ENCODE results near the gene MGAT5. TPM values are rescaled to one million over a fixed set of nuclear protein-coding genes. Genes with fewer than 3 reads are reported as not detected.

Gene MGAT5
- 24.3 and 42.6 TPM in 2 replicates for total RNA-seq (2012; rRNA removed)

GRCh38 chr2:134253804-134254203 lies at the start of gene MGAT5:
TSS of gene MGAT5 (plus strand) at chr2:134254072. CDS start at chr2:134254404, 332 bp downstream.
- peaks cover 6% of the 10 kb centered on the region for H3K4me1 ChIP-seq (ENCODE audit: control insufficient read depth, insufficient read depth, low read length)

GRCh38 chr2:134205087-134205486 lies 48.8 kb upstream of the MGAT5 start:
- Histone ChIP-seq H3K4me3 (ENCODE audit: low read length) (no peak overlapping the region), H3K9ac (ENCODE audit: low read depth, low read length) (no peak overlapping the region), H3K9me3 (replicated peaks; ENCODE audit: low read length) (no peaks in the 10 kb centered on the region), H3K27me3 (ENCODE audit: control insufficient read depth, insufficient read depth, low read length) (no peaks in the 10 kb centered on the region), H3K36me3 (ENCODE audit: insufficient read depth, low read length) (no peaks in the 10 kb centered on the region), H3K4me2 (ENCODE audit: low read length) (no peak overlapping the region), H3K4me1 (ENCODE audit: control insufficient read depth, insufficient read depth, low read length) (peaks cover 26% of the 10 kb centered on the region)

More at GRCh38 chr2:134253804-134254203, at the start of gene MGAT5:
- H3K4me2 ChIP-seq (ENCODE audit: low read length) = no peak within 1 kb of the TSS
- H3K36me3 ChIP-seq (ENCODE audit: insufficient read depth, low read length) = peaks cover 3% of the 10 kb centered on the region
- no peak within 1 kb of the TSS for H3K4me3 ChIP-seq (ENCODE audit: low read length)
- H3K9me3 ChIP-seq (replicated peaks; ENCODE audit: low read length) = no peaks in the 10 kb centered on the region
- no peaks in the 10 kb centered on the region for H3K27me3 ChIP-seq (ENCODE audit: control insufficient read depth, insufficient read depth, low read length)
- H3K9ac ChIP-seq (ENCODE audit: low read depth, low read length) = no peak within 1 kb of the TSS

GRCh38 chr2:134206031-134206430 lies 47.8 kb upstream of the MGAT5 start:
- Histone ChIP-seq H3K9me3 (replicated peaks; ENCODE audit: low read length) (no peaks in the 10 kb centered on the region), H3K27me3 (ENCODE audit: control insufficient read depth, insufficient read depth, low read length) (no peaks in the 10 kb centered on the region), H3K4me1 (ENCODE audit: control insufficient read depth, insufficient read depth, low read length) (peaks cover 26% of the 10 kb centered on the region)

GRCh38 chr2:134206573-134206972 lies 47.3 kb upstream of the MGAT5 start:
- no peak overlapping the region for H3K9ac ChIP-seq (ENCODE audit: low read depth, low read length)
- peak overlapping the region; percentile 32 for H3K4me2 ChIP-seq (ENCODE audit: low read length)
- H3K4me3 ChIP-seq (ENCODE audit: low read length) = no peak overlapping the region
- H3K9me3 ChIP-seq (replicated peaks; ENCODE audit: low read length) = no peaks in the 10 kb centered on the region
- H3K36me3 ChIP-seq (ENCODE audit: insufficient read depth, low read length) = no peaks in the 10 kb centered on the region
- H3K4me1 ChIP-seq (ENCODE audit: control insufficient read depth, insufficient read depth, low read length) = peaks cover 26% of the 10 kb centered on the region
- H3K27me3 ChIP-seq (ENCODE audit: control insufficient read depth, insufficient read depth, low read length) = no peaks in the 10 kb centered on the region

More at GRCh38 chr2:134206031-134206430, 47.8 kb upstream of the MGAT5 start:
- H3K4me2 ChIP-seq (ENCODE audit: low read length) = peak overlapping the region; percentile 32
- H3K4me3 ChIP-seq (ENCODE audit: low read length) = no peak overlapping the region
- no peaks in the 10 kb centered on the region for H3K36me3 ChIP-seq (ENCODE audit: insufficient read depth, low read length)
- no peak overlapping the region for H3K9ac ChIP-seq (ENCODE audit: low read depth, low read length)

- no peaks in the 10 kb centered on the region for H3K36me3 ChIP-seq (ENCODE audit: insufficient read depth, low read length)
- H3K9ac ChIP-seq (ENCODE audit: low read depth, low read length) = no peak overlapping the region
- H3K4me3 ChIP-seq (ENCODE audit: low read length) = no peak overlapping the region
- no peak overlapping the region for H3K4me2 ChIP-seq (ENCODE audit: low read length)
- H3K9me3 ChIP-seq (replicated peaks; ENCODE audit: low read length) = no peaks in the 10 kb centered on the region
- no peaks in the 10 kb centered on the region for H3K27me3 ChIP-seq (ENCODE audit: control insufficient read depth, insufficient read depth, low read length)
- H3K4me1 ChIP-seq (ENCODE audit: control insufficient read depth, insufficient read depth, low read length) = peaks cover 22% of the 10 kb centered on the region
Measured at GRCh38 chr2:134207589-134208209, 46.2 kb upstream of the MGAT5 start.

GRCh38 chr2:134208825-134209224 lies 45.0 kb upstream of the MGAT5 start:
- Histone ChIP-seq H3K9ac (ENCODE audit: low read depth, low read length) (no peak overlapping the region), H3K9me3 (replicated peaks; ENCODE audit: low read length) (no peaks in the 10 kb centered on the region), H3K36me3 (ENCODE audit: insufficient read depth, low read length) (no peaks in the 10 kb centered on the region), H3K4me3 (ENCODE audit: low read length) (no peak overlapping the region), H3K4me2 (ENCODE audit: low read length) (no peak overlapping the region), H3K27me3 (ENCODE audit: control insufficient read depth, insufficient read depth, low read length) (no peaks in the 10 kb centered on the region), H3K4me1 (ENCODE audit: control insufficient read depth, insufficient read depth, low read length) (peaks cover 22% of the 10 kb centered on the region)

GRCh38 chr2:134212746-134213145 lies 41.1 kb upstream of the MGAT5 start:
- Histone ChIP-seq H3K27me3 (ENCODE audit: control insufficient read depth, insufficient read depth, low read length) (no peaks in the 10 kb centered on the region), H3K4me3 (ENCODE audit: low read length) (no peak overlapping the region), H3K9me3 (replicated peaks; ENCODE audit: low read length) (no peaks in the 10 kb centered on the region), H3K4me2 (ENCODE audit: low read length) (no peak overlapping the region), H3K36me3 (ENCODE audit: insufficient read depth, low read length) (no peaks in the 10 kb centered on the region), H3K9ac (ENCODE audit: low read depth, low read length) (no peak overlapping the region), H3K4me1 (ENCODE audit: control insufficient read depth, insufficient read depth, low read length) (no peaks in the 10 kb centered on the region)

GRCh38 chr2:134216152-134216829 lies 37.6 kb upstream of the MGAT5 start:
- no peak overlapping the region for H3K9ac ChIP-seq (ENCODE audit: low read depth, low read length)
- no peaks in the 10 kb centered on the region for H3K36me3 ChIP-seq (ENCODE audit: insufficient read depth, low read length)
- H3K4me3 ChIP-seq (ENCODE audit: low read length) = no peak overlapping the region
- no peaks in the 10 kb centered on the region for H3K9me3 ChIP-seq (replicated peaks; ENCODE audit: low read length)
- H3K4me2 ChIP-seq (ENCODE audit: low read length) = no peak overlapping the region
- H3K4me1 ChIP-seq (ENCODE audit: control insufficient read depth, insufficient read depth, low read length) = peaks cover 6% of the 10 kb centered on the region
- no peaks in the 10 kb centered on the region for H3K27me3 ChIP-seq (ENCODE audit: control insufficient read depth, insufficient read depth, low read length)

- peaks cover 6% of the 10 kb centered on the region for H3K4me1 ChIP-seq (ENCODE audit: control insufficient read depth, insufficient read depth, low read length)
- H3K4me2 ChIP-seq (ENCODE audit: low read length) = no peak overlapping the region
- no peak overlapping the region for H3K4me3 ChIP-seq (ENCODE audit: low read length)
- H3K9me3 ChIP-seq (replicated peaks; ENCODE audit: low read length) = no peaks in the 10 kb centered on the region
- H3K36me3 ChIP-seq (ENCODE audit: insufficient read depth, low read length) = no peaks in the 10 kb centered on the region
- H3K9ac ChIP-seq (ENCODE audit: low read depth, low read length) = no peak overlapping the region
- H3K27me3 ChIP-seq (ENCODE audit: control insufficient read depth, insufficient read depth, low read length) = no peaks in the 10 kb centered on the region
Measured at GRCh38 chr2:134217351-134217750, 36.5 kb upstream of the MGAT5 start.

- no peaks in the 10 kb centered on the region for H3K27me3 ChIP-seq (ENCODE audit: control insufficient read depth, insufficient read depth, low read length)
- H3K4me3 ChIP-seq (ENCODE audit: low read length) = no peak overlapping the region
- no peaks in the 10 kb centered on the region for H3K9me3 ChIP-seq (replicated peaks; ENCODE audit: low read length)
- H3K4me2 ChIP-seq (ENCODE audit: low read length) = no peak overlapping the region
- H3K36me3 ChIP-seq (ENCODE audit: insufficient read depth, low read length) = no peaks in the 10 kb centered on the region
- no peak overlapping the region for H3K9ac ChIP-seq (ENCODE audit: low read depth, low read length)
- peaks cover 6% of the 10 kb centered on the region for H3K4me1 ChIP-seq (ENCODE audit: control insufficient read depth, insufficient read depth, low read length)
Measured at GRCh38 chr2:134217924-134218323, 35.9 kb upstream of the MGAT5 start.

GRCh38 chr2:134218414-134218813 lies 35.5 kb upstream of the MGAT5 start:
- H3K4me2 ChIP-seq (ENCODE audit: low read length) = no peak overlapping the region
- H3K36me3 ChIP-seq (ENCODE audit: insufficient read depth, low read length) = no peaks in the 10 kb centered on the region
- H3K4me1 ChIP-seq (ENCODE audit: control insufficient read depth, insufficient read depth, low read length) = peaks cover 6% of the 10 kb centered on the region
- no peak overlapping the region for H3K9ac ChIP-seq (ENCODE audit: low read depth, low read length)
- no peaks in the 10 kb centered on the region for H3K9me3 ChIP-seq (replicated peaks; ENCODE audit: low read length)
- H3K27me3 ChIP-seq (ENCODE audit: control insufficient read depth, insufficient read depth, low read length) = no peaks in the 10 kb centered on the region
- H3K4me3 ChIP-seq (ENCODE audit: low read length) = no peak overlapping the region
